SKM-1 (cell line): ENCODE results near the gene ASTN1.

Experiments
- DNase-seq: peaks from one replicate; lab custom pipeline; 2025; ENCODE audit not compliant: unreplicated experiment; lab: John Stamatoyannopoulos, UW

ASTN1 gene

GRCh38 chr1:177044390-177044789, 120.1 kb downstream of the ASTN1 start:
- DNase-seq, result no peak

DNA sequence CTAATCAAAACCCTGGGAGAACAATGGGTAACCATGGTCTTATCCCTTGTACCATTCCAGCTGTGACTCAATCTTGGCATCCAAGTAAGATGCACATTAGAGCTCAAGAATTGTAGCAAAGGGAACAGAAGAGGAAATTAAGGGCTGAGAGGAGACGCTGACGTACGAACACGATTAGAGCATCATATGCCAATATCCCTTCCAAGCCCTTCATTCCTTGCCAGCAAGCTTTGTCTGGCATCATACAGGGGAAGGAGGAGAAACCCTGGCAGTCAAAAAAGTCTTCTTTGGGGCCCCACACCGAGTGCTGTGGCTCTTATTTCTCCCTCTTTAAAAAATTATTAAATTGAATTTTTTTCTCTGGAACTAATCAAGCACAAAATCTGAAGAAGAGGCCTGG, 120.9 kb downstream of the ASTN1 start:
- DNase-seq, result no peak

GRCh38 chr1:177035586-177035985, 128.9 kb downstream of the ASTN1 start:
- no peak for DNase-seq

DNA sequence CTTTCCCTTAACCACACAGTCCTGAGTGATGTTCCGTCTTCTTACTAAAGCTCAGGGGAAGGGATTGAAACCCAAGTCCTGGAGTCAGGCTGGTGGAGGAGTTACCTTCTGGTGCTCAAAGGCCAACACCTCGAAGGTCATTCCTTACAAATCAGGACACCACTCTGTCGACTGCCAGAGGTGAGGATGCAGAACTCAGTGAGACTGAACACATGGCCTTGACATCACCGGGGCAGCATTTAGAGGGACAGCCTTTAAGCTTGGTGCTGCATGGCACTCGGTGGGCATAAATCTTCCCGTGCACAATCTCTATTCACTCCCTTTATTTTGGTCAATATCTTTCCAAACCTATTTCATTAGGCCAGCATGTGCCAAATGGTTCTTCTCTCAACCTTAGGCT, 130.9 kb downstream of the ASTN1 start:
- DNase-seq, result no peak

- no peak for DNase-seq
Measured at GRCh38 chr1:177032434-177032833, 132.1 kb downstream of the ASTN1 start.

- no peak for DNase-seq
Measured at GRCh38 chr1:177024623-177025022, 139.9 kb downstream of the ASTN1 start.

GRCh38 chr1:177023726-177024125, 140.8 kb downstream of the ASTN1 start:
- no peak for DNase-seq

DNA sequence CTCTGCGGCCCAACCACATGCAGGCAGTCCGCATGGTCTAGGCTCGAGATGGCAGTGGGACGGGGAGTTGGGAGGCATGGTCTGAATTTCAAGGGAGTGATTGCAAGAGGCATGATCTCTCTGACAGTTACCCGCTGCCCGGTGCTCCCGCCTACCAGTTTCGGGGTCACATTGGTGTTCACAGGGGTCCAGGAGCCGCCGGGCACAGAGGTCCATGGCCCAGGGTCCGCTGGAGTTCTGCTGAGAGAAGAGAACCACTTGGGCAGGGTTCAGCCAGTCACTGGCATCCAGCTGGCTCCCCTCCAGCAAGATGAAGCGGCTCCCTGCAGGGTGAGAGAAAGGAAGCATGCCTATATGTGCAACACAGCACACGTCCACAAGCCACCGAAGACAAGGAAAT, 141.3 kb downstream of the ASTN1 start:
- no peak for DNase-seq

DNA sequence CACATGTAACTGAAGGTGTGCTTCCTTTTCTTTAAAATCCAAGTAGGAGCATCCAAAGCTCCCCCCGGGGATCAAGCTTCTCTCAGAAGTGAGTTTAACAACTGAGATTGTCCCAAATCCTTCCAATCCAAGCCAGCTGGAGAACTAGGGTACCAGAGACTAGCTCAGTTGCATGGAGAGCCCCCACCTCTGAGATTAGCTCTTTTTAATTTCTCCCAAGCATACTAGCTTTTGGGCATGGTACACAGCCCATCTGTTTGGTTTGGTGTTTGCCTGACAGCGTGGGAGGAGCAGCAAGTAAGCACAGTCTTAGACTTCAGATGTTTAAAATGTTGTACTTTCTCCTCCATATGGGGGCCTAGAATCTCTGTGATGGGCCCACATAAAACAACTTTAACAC, 142.8 kb downstream of the ASTN1 start:
- DNase-seq, result no peak

- no peak for DNase-seq
Measured at GRCh38 chr1:177020851-177021589, 143.5 kb downstream of the ASTN1 start.

DNA sequence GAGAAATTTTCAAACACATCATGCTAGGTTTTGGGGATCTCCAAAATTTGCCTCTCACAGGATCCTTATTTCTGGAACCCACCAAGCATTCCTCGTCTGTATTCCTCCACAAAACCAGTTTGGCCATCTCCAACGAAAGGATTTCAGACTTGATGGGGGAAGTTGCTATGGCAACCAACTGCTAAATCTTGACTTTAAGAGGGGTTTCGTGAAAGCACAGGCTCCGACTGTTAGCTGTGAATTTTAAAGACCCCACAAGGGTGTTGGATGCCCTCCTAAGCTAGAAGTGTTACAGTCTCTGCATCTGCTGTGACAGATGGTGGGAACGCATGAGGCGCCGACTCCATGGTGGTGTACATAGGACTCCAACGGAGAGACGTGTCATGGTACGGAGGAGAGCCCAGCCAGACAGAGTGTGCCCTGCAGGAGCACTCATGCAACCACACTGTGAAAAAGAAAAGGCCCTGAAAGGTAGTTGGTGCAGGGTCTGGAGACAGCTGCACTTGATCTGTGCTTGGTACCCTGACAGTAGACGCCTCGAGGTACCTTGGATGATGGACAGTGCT, 147.1 kb downstream of the ASTN1 start:
- DNase-seq, result no peak

- no peak for DNase-seq
Measured at GRCh38 chr1:177014325-177014724, 150.2 kb downstream of the ASTN1 start.

- DNase-seq, result no peak
Measured at GRCh38 chr1:177012342-177012925, 152.1 kb downstream of the ASTN1 start.

GRCh38 chr1:177011508-177011907, 153.0 kb downstream of the ASTN1 start:
- no peak for DNase-seq

- DNase-seq, result no peak
Measured at GRCh38 chr1:177010211-177010825, 154.2 kb downstream of the ASTN1 start.

DNA sequence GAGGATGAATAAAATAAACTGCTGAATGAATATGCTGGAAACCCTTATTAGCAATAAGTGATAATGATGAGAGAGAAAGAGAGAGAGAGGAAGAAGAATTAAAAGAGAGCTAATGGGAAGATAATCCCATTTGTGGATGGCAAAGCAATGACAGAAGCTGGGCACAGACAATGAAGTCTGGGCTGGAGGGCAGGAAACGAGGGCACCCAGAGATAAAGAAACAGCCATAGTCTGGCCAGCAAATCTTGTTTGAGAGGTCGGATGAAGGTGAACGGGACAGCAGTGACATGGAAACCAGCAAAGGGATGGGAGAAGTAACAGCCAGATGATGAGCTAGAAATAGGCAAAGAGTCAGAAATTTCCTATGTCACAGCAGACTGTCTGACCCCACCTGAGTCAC, 155.9 kb downstream of the ASTN1 start:
- no peak for DNase-seq

DNA sequence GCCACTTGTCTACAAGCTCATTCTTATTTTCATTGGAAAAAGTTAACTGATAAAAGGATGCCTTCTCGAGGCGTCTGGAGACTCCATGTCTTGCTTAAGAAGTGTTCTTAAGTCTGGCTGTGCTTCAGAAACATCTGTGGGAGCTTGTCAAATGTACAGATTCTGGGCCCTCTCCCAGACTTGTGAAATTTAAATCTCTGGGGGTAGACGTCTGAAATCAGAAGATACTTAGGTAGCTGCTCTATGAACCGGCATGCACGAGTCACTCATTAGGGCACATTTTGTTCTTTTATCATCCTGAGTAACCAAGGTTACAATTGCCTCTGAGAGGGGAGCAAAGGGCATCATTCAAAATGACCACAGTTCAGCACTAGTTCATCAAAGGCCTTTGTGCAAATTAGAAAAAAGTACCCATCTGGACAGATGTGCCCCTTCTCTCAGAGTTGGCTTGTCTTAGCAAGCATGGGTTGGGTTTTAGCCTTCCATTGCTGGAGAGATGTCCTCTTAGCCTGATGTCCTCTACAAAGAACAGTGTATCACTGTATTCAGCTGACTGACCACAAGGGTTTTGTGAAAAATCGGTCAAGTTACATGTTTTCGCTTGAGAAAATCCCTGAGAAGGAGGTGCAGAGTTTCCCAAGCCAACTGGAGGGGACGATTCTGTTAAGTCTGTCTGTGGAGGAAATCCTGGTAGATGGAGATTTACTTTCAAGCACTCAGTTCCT, 156.9 kb downstream of the ASTN1 start:
- DNase-seq, result no peak

DNA sequence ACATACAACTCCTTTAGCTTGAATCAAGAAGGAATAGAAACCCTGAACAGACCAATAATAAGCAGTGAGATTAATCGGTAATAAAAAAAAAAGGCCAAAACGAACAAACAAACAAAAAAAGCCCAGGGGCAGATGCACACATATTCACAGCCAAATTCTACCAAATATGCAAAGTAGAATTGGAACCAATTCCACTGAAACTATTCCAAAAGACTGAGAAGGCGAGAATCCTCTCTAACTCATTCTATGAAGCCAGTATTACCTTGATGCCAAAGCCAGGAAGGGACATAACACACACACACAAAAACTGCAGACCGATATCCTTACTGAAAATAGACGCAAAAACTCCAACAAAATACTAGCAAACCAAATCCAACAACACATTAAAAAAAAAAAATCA, 161.6 kb downstream of the ASTN1 start:
- no peak for DNase-seq

GRCh38 chr1:177001556-177001955, 163.0 kb downstream of the ASTN1 start:
- no peak for DNase-seq

DNA sequence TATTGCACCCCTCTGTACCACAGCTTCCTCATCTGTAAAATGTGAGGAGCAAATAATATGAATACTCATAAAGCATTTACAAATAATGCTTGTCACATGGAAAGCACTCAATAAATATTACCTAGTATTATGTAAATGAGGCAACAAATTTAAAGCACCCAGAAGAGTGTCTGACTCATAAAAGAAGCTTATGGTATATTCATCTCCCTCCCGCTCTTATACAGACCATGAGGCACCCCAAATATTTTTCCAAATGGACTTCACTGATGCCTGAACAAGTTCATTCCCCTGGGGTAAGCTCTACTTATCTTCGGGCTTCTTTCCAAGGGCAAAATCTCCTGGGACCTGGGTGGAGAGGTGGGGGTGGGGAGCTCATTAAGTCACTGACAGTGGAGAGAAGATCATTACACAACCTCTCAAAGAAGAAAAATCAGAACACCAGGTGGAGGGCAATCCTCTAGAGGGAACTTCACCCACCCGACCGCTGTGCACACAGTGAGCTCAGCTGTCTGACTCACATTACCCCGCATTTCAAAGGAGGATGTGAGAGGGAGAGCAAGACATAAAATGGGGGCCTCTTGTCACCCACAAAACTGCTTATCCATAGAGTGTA, 166.2 kb downstream of the ASTN1 start:
- DNase-seq, result no peak

- DNase-seq, result no peak
Measured at GRCh38 chr1:176996456-176997090, 167.9 kb downstream of the ASTN1 start.
